CD14-positive monocyte (primary cell): ENCODE results near the gene GLP2R. TPM values are rescaled to one million over a fixed set of nuclear protein-coding genes. Genes with fewer than 3 reads are reported as not detected.

ENCODE experiments used
- DNase-seq, 3 donors: peaks; one replicate each; pipeline ENCODE4 v3.0.0-alpha.2; 2011 to 2022
- H2AFZ ChIP-seq: 2 replicates; pipeline ENCODE4 v1.6.0; 2012; ENCODE audit warnings: mild to moderate bottlenecking, low read depth, low read length, inconsistent platforms; ENCODE audit not compliant: insufficient read depth, poor library complexity, severe bottlenecking
- H3K27ac ChIP-seq, 2 donors: 1 replicate in 1 of 2; 2 replicates in 1 of 2; pipeline ENCODE4 v1.5.1; 2012 to 2013; ENCODE audit warnings: low read length in 2 of 2, control low read depth in 1 of 2, inconsistent platforms in 1 of 2, low read depth in 1 of 2, mild to moderate bottlenecking in 1 of 2
- H3K27me3 ChIP-seq, 2 donors: one replicate each; pipeline versions ENCODE4 v1.6.0 to v1.6.1; 2011 to 2013; ENCODE audit warnings: low read length in 2 of 2; ENCODE audit not compliant: control insufficient read depth in 2 of 2, insufficient read depth in 2 of 2
- H3K36me3 ChIP-seq, 2 donors: replicated peaks in 1 of 2; 1 replicate in 1 of 2; 2 replicates in 1 of 2; pipeline versions ENCODE4 v1.5.1 to v1.6.1; 2012 to 2013; ENCODE audit warnings: low read length in 2 of 2, control low read depth in 1 of 2, inconsistent platforms in 1 of 2, mild to moderate bottlenecking in 1 of 2; ENCODE audit not compliant: insufficient read depth in 2 of 2, control insufficient read depth in 1 of 2
- H3K4me1 ChIP-seq, 2 donors: 1 replicate in 1 of 2; 2 replicates in 1 of 2; pipeline versions ENCODE4 v1.5.1 to v1.6.1; 2012 to 2013; ENCODE audit warnings: low read length in 2 of 2, control low read depth in 1 of 2, inconsistent platforms in 1 of 2, mild to moderate bottlenecking in 1 of 2, moderate library complexity in 1 of 2; ENCODE audit not compliant: insufficient read depth in 2 of 2, control insufficient read depth in 1 of 2
- H3K4me2 ChIP-seq: replicated peaks from 2 replicates; pipeline ENCODE3; 2012; ENCODE audit warnings: low read length, moderate library complexity, mild to moderate bottlenecking; ENCODE audit not compliant: poor library complexity, severe bottlenecking; ENCODE audit errors: extremely low read depth
- H3K4me3 ChIP-seq, 3 experiments: fragments of 200-600 bp in 1 of 3; sonication (generic) in 1 of 3; replicated peaks in 1 of 3; 1 replicate in 2 of 3; 2 replicates in 1 of 3; pipeline ENCODE4 v1.5.1; 2011 to 2013; ENCODE audit warnings: low read length in 3 of 3, mild to moderate bottlenecking in 3 of 3, control low read depth in 2 of 3, low read depth in 2 of 3, inconsistent platforms in 1 of 3, moderate library complexity in 1 of 3
- H3K79me2 ChIP-seq: 2 replicates; pipeline ENCODE4 v1.6.0; 2012; ENCODE audit warnings: mild to moderate bottlenecking, control low read depth, inconsistent platforms, low read length, moderate library complexity; ENCODE audit not compliant: insufficient read depth
- H3K9ac ChIP-seq: 2 replicates; pipeline ENCODE4 v1.6.0; 2017; ENCODE audit warnings: low read length, mild to moderate bottlenecking; ENCODE audit not compliant: insufficient read depth, poor library complexity, severe bottlenecking
- H3K9me3 ChIP-seq, 2 donors: replicated peaks in 1 of 2; 1 replicate in 1 of 2; 2 replicates in 1 of 2; pipeline versions ENCODE4 v1.5.1 to v1.6.1; 2012 to 2013; ENCODE audit warnings: low read length in 2 of 2, control low read depth in 1 of 2; ENCODE audit not compliant: control insufficient read depth in 1 of 2, insufficient read depth in 1 of 2
- H4K20me1 ChIP-seq: 2 replicates; pipeline ENCODE4 v1.6.0; 2012; ENCODE audit warnings: mild to moderate bottlenecking, low read length, control low read depth, moderate library complexity; ENCODE audit not compliant: insufficient read depth
- H3K27ac Mint-ChIP-seq, 7 donors: one replicate each; pipeline ENCODE4 v1.8.0; 2020; ENCODE audit warnings: mild to moderate bottlenecking in 7 of 7, mixed read lengths in 7 of 7, moderate library complexity in 6 of 7, inconsistent platforms in 2 of 7
- H3K27me3 Mint-ChIP-seq, 3 donors: one replicate each; pipeline ENCODE4 v1.8.0; 2021 to 2022; ENCODE audit warnings: low read depth in 3 of 3, mild to moderate bottlenecking in 3 of 3, mixed read lengths in 3 of 3, moderate library complexity in 3 of 3, inconsistent platforms in 1 of 3
- H3K36me3 Mint-ChIP-seq, 2 donors: one replicate each; pipeline ENCODE4 v1.8.0; 2020; ENCODE audit warnings: mixed read lengths in 2 of 2, inconsistent platforms in 1 of 2, mild to moderate bottlenecking in 1 of 2
- H3K4me1 Mint-ChIP-seq: one replicate; pipeline ENCODE4 v1.8.0; 2020; ENCODE audit warnings: mild to moderate bottlenecking, mixed read lengths
- H3K4me3 Mint-ChIP-seq, 2 donors: one replicate each; pipeline ENCODE4 v1.8.0; 2020; ENCODE audit warnings: mild to moderate bottlenecking in 2 of 2, mixed read lengths in 2 of 2, moderate library complexity in 1 of 2
- H3K9me3 Mint-ChIP-seq, 7 donors: one replicate each; pipeline ENCODE4 v1.8.0; 2020 to 2022; ENCODE audit warnings: mixed read lengths in 7 of 7, mild to moderate bottlenecking in 6 of 7, moderate library complexity in 6 of 7, inconsistent platforms in 2 of 7
- WGBS: methylation state at CpG from one replicate; pipeline ENCODE4 v1.1.5; 2013; ENCODE audit warnings: missing lambda C conversion rate; ENCODE audit not compliant: insufficient coverage; 5-methylcytosine and 5-hydroxymethylcytosine counted together
- intact Hi-C, 2 donors: fragments of 100-400 bp; cut with micrococcal nuclease; formaldehyde crosslinking; loops; one replicate each; pipeline versions ENCODE4 v1.15.0 to v1.15.1; 2023
- polyA plus RNA-seq, 3 donors: library from polyadenylated mRNA; depleted of rRNA in 1 of 3; unstranded in 2 of 3; stranded (reverse) in 1 of 3; fragments of 300-500 nt in 2 of 3; fragments of >200 nt in 1 of 3; fragmentation: Illumina TruSeq in 2 of 3; gene quantifications; 1 replicate in 2 of 3; 2 replicates in 1 of 3; pipeline ENCODE4 v1.2.3, GENCODE V29; 2012 to 2021
- TF ChIP-seq, protein P1 (sequence below): fragments of 200-600 bp; IDR thresholded peaks from one replicate; pipeline ENCODE4 v1.8.0; 2022; ENCODE audit warnings: antibody characterized with exemption, mild to moderate bottlenecking

The GLP2R gene
- polyA plus RNA-seq, 3 donors, result not detected

DNA sequence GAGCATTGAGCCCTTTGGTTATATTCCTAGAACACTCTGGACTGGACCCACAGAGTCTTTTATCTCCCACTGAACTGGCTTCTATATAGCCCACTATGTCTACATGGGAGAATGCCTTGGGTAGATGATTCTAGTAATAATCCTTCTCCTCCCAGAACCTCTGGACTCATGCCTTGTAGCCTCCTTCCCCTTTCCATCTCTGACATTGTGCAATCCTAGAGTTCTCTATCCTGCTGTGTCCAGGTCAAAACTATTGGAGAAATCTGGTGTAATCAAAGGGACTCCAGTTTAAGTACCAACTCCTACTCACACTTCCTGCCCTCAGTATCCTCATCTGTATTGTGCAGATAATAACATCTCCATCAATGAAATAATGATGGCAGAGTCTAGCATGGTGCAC, 70.2 kb downstream of the GLP2R start:
- H3K79me2 ChIP-seq, result no peaks in the 10 kb centered on the region
- intact Hi-C loops, result no loop called here
- H3K9me3 Mint-ChIP-seq, result peaks cover 0 to 3% (median 0%) of the 10 kb centered on the region in 7 donors
- peaks cover 6% of the 10 kb centered on the region for H3K4me1 Mint-ChIP-seq
- H3K4me3 Mint-ChIP-seq, result no peak overlapping the region
- TF ChIP-seq, protein P1, sequence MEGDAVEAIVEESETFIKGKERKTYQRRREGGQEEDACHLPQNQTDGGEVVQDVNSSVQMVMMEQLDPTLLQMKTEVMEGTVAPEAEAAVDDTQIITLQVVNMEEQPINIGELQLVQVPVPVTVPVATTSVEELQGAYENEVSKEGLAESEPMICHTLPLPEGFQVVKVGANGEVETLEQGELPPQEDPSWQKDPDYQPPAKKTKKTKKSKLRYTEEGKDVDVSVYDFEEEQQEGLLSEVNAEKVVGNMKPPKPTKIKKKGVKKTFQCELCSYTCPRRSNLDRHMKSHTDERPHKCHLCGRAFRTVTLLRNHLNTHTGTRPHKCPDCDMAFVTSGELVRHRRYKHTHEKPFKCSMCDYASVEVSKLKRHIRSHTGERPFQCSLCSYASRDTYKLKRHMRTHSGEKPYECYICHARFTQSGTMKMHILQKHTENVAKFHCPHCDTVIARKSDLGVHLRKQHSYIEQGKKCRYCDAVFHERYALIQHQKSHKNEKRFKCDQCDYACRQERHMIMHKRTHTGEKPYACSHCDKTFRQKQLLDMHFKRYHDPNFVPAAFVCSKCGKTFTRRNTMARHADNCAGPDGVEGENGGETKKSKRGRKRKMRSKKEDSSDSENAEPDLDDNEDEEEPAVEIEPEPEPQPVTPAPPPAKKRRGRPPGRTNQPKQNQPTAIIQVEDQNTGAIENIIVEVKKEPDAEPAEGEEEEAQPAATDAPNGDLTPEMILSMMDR, result no peak
- H3K27me3 Mint-ChIP-seq, result peaks cover 20 to 25% (median 25%) of the 10 kb centered on the region in 3 donors
- peak in 1 of 3 donors; percentile 18 for DNase-seq
- H2AFZ ChIP-seq, result no peak overlapping the region
- peak overlapping the region in 1 of 7 donors; percentile 36 for H3K27ac Mint-ChIP-seq
- no peak overlapping the region for H3K9ac ChIP-seq
- H3K36me3 ChIP-seq, result no peaks in the 10 kb centered on the region
- H3K4me1 ChIP-seq, result no peaks in the 10 kb centered on the region
- no peak overlapping the region for H3K27ac ChIP-seq
- no peak overlapping the region for H3K4me2 ChIP-seq
- peaks cover 0 to 9% of the 10 kb centered on the region in 2 donors for H3K27me3 ChIP-seq
- H3K9me3 ChIP-seq, result no peaks in the 10 kb centered on the region
- H4K20me1 ChIP-seq, result no peaks in the 10 kb centered on the region
- peaks cover 0 to 2% of the 10 kb centered on the region in 2 donors for H3K36me3 Mint-ChIP-seq
- H3K4me3 ChIP-seq, result no peak overlapping the region

DNA sequence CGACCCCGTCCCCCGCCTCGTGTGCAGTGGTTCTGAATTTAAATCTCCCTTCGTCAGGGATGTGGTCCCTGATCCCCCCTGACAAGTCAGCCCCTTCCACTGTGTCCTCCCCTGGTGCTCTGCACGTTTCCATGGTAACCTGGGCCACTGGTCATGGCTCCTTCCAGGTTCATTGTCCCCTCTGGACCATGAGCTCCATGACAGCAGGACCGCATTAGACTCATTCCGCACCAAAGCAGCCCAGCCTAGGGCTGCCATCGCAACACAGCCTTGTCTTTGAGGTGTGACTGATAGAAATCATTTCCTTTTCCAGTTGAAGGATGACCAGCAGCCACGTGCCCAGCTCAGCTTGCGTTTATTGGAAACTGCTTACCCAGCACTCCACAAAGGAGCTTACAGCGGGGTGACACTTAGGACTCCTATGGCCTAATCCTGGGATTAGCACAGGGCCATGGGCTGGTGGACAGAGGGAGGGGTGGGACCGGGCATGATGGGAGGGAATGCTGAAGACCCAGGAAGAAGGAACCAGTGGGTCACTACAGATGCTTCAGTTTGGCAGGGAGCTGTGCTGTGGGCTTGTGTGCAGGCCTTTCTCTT, 71.7 kb downstream of the GLP2R start:
- H3K4me2 ChIP-seq, result no peak overlapping the region
- no peak overlapping the region for H3K9ac ChIP-seq
- TF ChIP-seq, protein P1, result no peak
- peaks cover 28 to 36% (median 33%) of the 10 kb centered on the region in 3 donors for H3K27me3 Mint-ChIP-seq
- peaks cover 6% of the 10 kb centered on the region for H3K4me1 Mint-ChIP-seq
- H3K4me1 ChIP-seq, result no peaks in the 10 kb centered on the region
- H3K36me3 ChIP-seq, result no peaks in the 10 kb centered on the region
- no peak for DNase-seq
- H3K4me3 ChIP-seq, result no peak overlapping the region
- H3K27me3 ChIP-seq, result peaks cover 0 to 19% of the 10 kb centered on the region in 2 donors
- no peaks in the 10 kb centered on the region for H3K79me2 ChIP-seq
- WGBS, result 88% methylated on average over 8 of the region's 13 CpGs
- no peaks in the 10 kb centered on the region for H4K20me1 ChIP-seq
- no peak overlapping the region for H3K4me3 Mint-ChIP-seq
- no peak overlapping the region for H3K27ac Mint-ChIP-seq
- no peaks in the 10 kb centered on the region for H3K9me3 ChIP-seq
- H2AFZ ChIP-seq, result no peak overlapping the region
- no peak overlapping the region for H3K27ac ChIP-seq
- intact Hi-C loops, result no loop called here
- peaks cover 0 to 2% of the 10 kb centered on the region in 2 donors for H3K36me3 Mint-ChIP-seq
- peaks cover 0 to 3% (median 0%) of the 10 kb centered on the region in 7 donors for H3K9me3 Mint-ChIP-seq
